Fibroblast of peridontal ligament (primary cell): ENCODE data around the gene ANKRD17.

ENCODE experiments used
- DNase-seq: peaks from one replicate; pipeline ENCODE4 v3.0.0-alpha.2; 2010; ENCODE audit errors: extremely low read depth

The ANKRD17 gene

DNA sequence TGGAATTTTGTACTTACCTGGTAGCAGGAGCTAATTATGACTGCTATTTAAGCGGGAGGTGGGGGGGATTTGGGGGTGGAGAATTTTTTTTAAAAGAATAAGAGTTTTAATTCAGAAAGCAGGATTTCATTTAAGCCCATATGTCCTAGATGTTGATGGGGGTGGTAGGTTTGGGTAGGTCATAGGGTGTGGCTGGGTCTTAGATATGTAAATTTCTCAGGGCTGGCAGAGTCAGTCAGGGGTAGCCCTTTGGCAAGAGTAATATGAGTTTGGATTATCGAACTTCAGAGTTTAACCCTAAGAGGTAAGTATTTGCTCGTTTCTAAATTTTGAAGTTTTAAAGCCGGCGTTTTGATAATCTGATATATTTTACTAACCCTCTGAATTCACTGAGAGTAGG lies 153.9 kb downstream of the ANKRD17 start:
- DNase-seq = no peak

DNA sequence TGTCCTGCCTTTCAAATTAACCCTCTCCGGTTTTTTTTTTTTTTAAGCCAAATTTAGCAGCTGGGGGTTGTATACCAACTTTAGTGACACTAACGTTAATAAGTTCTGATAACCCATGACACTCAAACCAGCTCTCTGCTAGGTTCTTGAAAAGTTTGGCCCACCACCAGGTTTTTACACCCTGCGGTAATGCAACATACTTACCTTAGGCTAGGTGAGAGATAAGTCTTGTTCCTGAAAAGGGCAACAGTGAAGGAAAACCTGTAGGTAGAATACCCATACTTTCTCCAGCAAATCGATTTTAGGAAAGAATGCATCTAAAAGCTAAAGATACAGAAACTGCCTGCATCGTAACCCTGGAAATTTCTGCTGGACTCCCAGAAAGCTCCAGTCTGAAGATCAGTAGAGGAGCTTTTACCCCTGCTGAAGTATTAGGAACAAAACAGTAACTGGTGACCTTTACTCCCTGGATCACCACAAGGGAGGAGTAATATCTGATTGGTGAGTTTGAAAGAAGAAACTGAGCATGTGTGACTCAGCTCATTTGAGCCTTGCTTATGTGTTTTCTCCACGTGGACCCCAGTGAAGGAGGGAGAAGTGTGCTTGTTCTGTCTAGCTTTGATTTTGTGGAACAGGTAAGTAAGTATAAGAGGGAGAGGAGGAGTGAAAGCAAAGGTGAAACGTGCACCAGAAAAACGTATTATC lies 154.6 kb downstream of the ANKRD17 start:
- no peak for DNase-seq

DNA sequence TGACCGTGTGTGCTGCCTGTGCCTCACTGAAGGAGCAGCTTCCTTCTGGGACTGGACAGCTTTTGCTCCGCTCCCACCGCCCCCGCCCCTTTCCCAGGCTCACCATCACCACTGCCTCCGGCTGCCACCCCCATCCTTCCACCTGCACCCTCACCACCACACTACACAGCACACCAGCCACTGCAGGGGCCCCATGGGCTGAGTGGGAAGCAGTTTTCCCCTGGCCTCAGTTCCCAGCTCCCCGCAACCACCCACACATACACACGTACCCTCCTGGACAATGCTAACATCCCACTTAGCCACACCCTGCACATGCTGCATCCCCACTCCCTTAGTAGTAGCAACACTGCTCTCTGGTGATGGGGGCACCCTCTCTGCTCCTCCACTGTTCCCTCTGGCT lies 159.5 kb downstream of the ANKRD17 start:
- no peak for DNase-seq

DNA sequence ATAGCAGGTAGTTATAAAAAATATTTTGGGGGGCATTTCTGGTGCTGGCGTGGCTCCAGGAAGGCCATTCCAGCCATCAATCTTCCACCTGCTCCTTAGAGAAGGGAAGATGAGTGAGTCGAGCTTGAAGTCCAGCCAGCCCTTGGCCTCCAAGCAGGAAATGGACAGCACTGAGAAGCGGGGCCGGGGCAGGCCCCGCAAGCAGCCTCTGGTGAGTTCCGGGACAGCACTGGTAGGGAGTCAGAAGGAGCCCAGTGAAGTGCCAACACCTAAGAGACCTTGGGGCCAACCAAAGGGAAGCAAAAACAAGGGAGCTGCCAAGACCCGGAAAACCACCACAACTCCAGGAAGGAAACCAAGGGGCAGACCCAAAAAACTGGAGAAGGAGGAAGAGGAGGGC lies 159.9 kb downstream of the ANKRD17 start:
- DNase-seq = no peak

DNA sequence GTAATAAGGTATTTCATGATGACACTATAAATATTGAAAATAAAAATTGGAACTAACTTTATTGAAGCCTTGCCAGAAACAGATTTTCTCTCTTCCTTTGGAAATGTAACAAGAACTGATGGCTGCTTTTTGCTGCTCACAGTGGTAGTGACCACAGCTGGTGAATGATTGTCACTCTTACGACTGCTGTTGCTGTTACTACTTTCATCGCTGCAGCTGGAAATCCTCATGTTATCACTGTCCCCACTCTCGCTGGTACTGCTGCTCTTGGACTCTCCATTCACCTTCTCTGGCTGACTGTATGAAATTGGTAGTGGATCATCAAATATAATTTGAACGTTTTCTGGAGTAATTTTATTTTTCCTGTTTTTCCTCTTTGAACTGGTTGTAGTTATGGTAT lies 160.6 kb downstream of the ANKRD17 start:
- no peak for DNase-seq

DNA sequence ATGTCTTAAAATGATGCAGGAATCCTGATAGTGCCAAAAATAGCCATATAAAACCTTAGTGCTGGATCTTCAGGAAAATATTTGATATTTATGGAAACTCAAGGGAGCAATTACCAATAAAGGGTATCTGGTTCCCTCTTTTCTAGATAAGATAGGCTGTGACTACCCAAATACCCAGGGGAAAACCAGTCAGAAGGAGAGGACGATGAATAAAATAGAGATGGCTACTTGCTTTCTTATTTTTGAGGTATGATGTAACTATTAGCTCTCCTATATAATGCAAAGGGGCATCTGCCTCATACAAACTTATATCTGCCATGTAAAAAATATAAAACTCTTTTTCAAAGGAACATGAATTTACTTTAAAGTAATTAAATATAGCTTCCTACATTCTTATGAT lies 165.7 kb downstream of the ANKRD17 start:
- no peak for DNase-seq

DNA sequence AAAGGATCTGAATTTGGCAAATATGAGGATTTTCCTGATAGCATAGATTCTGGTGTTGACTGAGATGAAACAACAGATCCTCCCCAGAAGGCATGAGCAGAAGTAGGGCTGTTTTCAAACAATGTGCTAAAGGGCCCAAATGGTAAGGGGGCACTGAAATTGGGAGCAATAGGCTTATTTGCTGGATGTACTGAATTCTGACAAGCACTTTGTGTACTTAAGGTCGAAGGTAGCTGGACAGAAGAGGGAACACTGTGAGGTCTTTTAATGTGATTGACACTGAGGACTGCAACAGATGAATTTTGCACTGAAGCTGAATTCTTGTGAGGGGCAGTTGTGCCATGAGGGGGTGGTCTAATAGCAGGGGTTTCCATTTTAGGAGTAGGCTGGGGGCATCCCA lies 167.9 kb downstream of the ANKRD17 start:
- DNase-seq = no peak

DNA sequence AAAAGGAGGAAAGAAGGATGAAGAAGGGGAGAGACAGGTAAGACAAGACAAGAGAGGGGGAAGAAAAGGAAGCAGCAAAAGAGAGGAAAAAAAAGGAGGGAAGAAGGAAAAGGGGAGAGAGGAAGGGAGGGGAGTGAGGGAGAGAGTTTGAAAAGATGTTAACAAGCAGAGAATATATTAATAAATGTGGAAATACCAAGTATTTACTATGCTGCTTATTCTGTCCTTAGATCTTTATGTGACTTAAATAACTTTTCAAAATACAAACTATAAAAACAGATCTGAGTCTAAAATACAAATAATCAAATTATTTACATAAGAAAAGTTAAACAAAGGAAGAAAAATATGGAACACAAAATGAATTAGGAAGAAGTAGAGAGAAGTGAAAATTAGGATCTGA lies 170.7 kb downstream of the ANKRD17 start:
- DNase-seq = no peak

DNA sequence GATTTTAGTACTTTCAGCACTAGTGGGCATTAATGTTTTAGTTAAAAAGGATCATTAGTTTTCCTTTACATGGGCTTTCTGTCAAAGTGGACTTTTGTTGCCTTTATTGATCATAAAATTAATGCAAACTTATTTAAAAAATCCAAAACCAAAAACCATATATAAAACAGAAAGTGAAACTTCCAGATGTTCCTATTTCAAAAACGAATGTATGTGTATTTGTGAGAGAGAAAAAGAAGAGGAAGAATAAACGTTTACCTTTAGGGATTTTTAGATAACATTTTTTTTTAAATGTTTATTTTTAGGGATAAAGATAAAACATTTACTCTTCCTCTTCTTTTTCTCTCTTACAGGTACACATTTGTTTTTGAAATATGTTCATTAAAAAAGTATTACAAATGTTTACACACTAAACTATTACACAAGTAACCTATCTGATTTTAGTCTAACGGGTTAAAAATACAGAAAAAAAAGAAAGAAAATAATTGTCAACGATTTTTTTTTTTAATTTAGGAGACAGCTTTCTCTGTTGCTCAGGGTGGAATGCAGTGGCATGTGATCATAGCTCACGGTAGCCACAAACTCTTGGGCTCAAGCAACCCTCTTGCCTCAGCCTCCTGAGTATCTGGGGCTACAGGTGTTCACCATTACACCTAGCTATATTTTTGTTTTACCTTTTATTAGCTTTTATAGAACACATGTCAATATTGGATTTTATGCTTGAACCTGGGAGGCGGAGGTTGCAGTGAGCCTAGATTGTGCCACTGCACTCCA lies 172.3 kb downstream of the ANKRD17 start:
- DNase-seq = peak; percentile 25

DNA sequence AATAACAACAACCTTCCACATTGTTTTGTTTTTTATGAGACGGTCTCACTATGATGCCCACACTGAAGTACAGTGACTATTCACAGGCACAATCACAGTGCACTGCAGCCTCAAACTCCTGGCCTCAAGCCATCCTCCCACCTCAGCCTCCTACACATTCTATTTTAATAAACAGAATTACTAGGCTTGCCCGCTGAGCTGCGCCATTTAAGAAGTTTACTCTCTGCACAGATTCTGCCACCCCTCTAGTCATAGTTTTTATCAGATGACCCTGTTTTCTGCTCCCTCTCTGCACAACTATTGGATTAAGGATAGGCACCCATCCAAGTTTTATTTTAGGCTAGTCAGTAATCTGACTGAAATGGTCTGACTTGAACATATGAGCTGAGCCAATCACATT lies 177.8 kb downstream of the ANKRD17 start:
- DNase-seq = peak; percentile 12

DNA sequence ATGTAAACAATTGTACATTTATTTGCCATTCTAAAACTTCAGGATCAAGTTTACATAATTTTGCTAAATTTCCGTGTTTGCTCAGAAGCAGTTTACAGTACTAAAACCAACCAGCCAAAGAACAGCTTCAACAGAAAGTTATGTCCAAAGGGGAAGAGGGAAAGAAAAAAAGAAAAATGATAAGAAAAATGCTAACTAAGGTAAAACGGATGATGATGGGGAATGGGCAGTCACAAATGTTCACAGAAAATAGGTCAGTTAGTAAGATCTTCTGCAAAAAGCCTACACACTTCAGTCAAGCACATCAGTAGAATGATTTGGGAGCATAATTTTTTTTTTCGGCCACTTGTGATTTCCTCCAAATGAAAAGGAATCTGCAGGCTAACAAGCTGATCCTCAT lies 182.8 kb downstream of the ANKRD17 start:
- no peak for DNase-seq

DNA sequence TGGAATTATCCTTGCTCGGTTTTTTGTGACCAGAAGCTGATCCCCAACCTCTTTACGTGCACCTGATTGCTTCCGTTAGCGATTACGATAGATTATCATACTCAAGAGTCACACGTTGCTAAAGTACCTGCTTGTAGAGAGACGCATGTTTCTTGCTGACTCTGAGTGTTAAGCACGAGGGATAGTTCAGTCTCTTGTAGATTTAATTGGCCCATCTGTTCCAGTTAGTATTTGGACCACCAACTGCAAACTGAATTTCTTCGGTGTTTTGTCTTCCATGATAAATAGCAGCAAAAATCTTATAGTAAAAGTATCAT lies 188.6 kb downstream of the ANKRD17 start:
- DNase-seq = no peak

DNA sequence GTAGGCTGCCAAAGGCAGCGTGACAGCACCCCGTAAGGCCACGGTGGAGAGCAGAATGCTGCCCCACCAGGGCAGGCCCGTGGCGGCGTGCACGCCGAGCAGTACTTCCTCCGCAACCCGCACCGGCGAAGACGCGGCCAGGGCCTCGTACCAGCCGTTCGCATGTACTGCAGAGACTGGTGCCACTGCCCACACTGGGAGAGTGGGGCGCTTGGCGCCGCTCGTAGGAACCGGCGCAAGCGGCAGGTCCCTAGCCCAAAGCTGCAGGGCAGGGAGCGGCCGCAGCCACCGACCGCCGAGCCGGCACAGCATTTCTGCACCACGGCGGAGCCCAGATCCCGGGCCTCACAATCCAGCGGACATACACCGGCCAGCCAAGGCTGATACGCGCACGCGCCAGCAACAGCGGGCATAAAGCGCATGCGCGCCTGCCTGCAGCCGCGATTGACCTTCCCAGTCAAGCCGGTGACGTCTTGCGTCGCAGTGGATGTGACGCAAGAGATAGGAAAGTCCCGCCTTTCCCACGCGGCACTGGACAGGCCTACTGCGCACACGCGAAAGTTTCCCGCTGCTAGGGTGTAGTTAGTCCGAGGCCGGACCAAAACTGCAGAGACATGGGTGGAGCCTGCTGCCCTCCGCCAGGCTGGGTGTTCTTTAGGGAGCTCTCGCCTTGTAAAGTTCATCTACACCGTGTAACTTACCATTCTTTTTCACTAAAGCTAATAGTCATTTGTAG lies 189.1 kb downstream of the ANKRD17 start, which contains the start of gene COX18:
TSS of gene COX18 (minus strand) at position 379 of the 736 bp plus-strand sequence. CDS start at position 312, 67 bp downstream.
- DNase-seq = peak; percentile 99

DNA sequence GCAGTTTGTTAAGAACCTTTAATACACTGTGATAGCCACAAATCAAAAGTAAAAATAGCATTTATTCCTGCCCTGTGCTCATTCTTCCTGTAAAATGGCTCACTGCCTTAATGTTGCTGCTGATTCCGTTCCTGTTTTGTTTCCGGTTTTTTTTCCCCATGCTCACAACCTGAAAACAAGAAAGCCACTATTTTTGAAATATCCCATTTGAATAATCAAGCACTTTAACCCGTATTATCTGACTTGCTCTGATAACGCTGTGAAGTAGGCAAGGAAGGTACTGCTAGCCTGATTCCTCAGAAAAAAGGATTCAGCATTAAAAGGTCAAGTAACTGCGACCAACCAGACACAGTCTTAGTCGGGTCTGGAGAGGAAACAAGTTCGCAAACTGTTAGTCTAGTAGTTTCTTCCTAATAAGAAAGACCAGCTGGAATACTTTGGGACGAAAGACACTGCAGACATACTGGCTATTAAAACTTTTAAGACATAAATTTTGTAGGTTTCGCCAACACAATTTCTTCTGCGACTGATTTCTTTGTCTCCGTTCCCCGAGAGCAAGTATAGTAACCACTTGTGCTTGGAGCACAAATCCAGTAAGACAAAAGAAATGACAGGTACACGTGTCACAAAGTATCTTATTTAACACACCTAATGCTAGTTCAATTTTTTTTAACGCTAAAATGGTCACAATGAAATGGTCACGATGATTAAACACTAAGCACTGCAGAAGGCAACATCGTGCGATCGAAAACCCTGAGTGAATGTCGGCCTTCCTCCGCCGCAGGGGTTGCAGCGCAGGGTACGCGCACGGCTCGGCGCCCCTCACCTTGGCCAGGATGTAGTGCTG lies 189.9 kb downstream of the ANKRD17 start:
- DNase-seq = peak; percentile 45

DNA sequence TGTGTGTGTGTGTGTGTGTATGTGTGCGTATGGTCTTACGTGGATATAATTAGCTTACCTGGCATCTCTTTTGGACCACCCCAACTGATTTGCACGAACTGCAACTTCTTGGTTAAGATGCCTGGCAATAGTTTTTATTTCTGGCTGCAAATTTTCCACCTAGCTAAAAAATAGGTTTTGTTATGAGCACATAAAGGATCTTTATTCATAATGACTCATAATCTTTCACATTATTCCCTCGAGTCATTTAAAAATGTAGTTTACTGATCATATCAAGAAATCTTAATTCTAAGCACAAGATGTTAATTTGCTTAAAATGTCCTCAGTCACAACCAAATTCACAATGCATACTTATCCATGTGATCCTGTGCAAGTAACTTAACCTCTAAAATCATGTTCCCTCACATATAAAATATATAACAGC lies 190.6 kb downstream of the ANKRD17 start:
- DNase-seq = peak; percentile 39

DNA sequence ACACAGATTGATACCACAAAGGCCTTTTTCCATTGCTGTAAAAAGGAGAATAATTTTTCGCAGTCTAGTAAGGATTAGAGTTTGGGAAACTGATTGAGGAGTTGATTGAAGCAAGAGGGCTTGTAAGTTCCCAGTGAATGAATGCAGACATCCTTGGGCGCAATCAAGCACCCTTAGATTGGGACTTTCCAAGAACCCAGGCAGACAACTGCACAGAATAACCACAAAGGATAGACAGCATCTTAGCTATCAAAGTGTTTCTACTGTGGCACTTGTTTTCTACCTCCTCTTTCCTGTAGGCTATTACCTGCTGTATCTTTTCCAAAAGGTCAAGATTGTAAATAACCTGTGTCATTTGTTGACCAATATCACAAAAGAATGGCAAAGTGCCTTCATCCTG lies 191.7 kb downstream of the ANKRD17 start:
- DNase-seq = no peak

DNA sequence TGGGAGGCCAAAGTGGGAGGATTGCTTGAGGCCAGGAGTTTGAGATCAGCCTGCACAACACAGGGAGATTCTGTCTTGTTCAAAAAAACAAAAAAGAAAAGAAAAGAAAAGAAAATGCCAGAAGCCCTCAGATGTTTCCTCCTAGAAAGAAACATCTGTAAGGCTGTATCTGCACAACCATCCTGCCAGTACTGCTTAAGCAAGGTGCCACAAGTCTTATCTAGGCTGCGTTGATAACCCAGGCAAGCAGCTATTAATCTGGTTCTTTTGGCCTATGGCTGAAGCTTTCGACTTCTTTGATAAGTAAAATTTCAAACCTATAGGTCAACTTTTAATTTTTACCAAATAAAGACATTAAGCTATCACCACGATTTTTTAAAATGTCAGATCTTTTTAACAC lies 192.2 kb downstream of the ANKRD17 start:
- DNase-seq = no peak

DNA sequence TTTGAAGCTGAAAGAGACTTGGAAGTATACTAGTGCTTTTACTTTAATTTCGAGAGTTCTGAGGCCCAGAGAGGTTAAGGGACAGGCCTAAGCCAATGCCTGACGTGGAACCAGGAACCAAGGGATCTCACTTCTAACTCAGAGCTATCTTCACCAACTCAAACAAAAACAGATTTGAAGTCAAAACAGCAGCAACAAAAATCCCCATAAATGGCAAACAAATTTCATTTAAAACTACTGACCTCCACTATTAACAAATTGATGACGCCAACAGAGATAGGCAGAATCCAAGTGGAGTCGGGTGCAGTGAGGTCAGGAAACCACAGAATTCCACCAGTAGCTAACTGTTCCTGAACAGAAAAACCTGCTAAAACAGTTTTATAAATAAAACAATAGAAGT lies 194.1 kb downstream of the ANKRD17 start:
- no peak for DNase-seq

DNA sequence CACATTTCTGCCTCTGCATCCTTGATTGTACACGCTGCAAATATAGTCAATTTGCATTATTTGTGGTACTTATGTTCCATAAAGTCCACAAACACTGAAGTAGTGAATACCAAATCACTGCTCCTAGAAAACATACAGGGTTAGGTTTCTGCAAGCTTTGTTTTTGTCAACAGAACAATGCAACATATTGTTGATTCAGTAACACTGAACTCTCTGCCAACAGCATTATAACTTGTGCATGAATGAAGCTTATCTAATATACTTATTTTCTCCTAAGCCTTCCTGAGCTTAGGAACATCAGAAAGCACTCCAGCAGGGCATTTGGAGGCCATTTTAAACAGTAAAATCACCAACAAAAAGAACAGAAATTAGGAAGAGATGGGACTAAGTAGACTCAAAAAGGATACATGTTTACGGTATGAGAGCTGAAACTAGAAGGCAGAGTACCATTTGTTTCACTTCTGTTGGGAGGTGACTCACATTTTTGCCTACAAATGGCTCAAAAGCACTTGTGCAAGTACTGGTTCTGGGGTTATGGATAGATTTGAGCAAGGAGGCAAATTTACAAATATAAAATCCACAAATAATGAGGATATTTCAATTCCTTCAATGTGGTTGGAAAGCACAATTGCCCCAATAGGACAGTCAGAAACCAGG lies 203.2 kb downstream of the ANKRD17 start:
- DNase-seq = no peak

DNA sequence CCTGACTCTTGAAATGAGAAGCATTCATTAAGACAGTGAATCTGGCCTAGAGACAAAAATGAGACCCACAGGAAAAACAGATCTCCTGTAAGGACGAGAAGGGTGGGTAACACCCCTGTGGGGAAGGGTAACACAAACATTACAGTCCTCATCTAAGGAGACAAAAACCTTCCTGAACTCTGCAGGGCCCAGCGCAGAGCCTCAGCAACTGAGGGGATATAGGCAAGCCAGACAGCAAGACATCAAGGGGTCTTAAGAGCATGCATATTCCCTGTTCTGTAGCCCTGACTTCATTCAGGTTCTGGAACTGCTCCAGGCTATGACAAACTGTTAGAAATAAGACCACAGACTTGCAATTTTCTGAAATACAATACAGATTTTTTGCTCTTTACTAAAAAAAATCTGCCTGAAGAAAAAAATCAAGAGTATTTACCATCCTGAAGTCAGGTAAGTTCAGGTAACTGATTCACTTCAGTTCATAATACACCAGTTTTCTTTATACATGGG lies 204.6 kb downstream of the ANKRD17 start:
- peak; percentile 45 for DNase-seq

DNA sequence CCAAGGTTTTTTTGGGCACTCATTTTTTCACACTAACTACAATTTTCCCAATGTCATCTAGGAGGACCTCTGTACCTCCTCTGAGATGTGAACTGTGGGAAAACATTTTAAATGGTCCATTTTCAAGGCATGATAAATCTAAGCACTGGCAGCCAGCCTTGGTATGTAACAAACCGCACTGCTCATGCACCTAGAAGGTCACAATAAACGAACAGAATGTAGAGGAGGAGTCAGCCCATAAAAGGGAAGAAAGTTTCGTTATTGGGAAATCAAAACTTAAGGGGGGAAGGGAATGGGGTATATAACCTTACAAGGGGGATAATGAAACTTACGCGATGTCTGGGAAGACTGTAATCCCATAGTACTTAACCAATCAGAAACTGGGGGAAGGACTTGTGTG lies 205.5 kb downstream of the ANKRD17 start:
- peak; percentile 11 for DNase-seq
